Trophoblast cell (in vitro differentiated cells and primary cell): ENCODE results near the gene SHROOM4.
A peak's percentile ranks its signal among the peaks of the same experiment; 100 is the strongest.

Source experiments
- DNase-seq, 2 donors: peaks; one replicate each; pipeline ENCODE4 v3.0.0-alpha.2; 2016
- H2AFZ ChIP-seq: 2 replicates; pipeline ENCODE4 v1.6.1; 2013; ENCODE audit warnings: low read length, moderate library complexity, mild to moderate bottlenecking; ENCODE audit not compliant: insufficient read depth, poor library complexity
- H2AK5ac ChIP-seq: 2 replicates; pipeline ENCODE4 v1.6.1; 2013; ENCODE audit warnings: mild to moderate bottlenecking, low read length
- H2BK120ac ChIP-seq: 2 replicates; pipeline ENCODE4 v1.6.1; 2013; ENCODE audit warnings: low read length, mild to moderate bottlenecking, moderate library complexity; ENCODE audit not compliant: insufficient read depth, poor library complexity
- H2BK12ac ChIP-seq: 2 replicates; pipeline ENCODE4 v1.6.1; 2013; ENCODE audit warnings: mild to moderate bottlenecking, low read length, moderate library complexity
- H2BK5ac ChIP-seq: 2 replicates; pipeline ENCODE4 v1.6.1; 2013; ENCODE audit warnings: low read length, low read depth, moderate library complexity, mild to moderate bottlenecking; ENCODE audit not compliant: poor library complexity
- H3K14ac ChIP-seq: 2 replicates; pipeline ENCODE4 v1.6.1; 2013; ENCODE audit warnings: mild to moderate bottlenecking, low read length
- H3K18ac ChIP-seq: 2 replicates; pipeline ENCODE4 v1.6.1; 2013; ENCODE audit warnings: mild to moderate bottlenecking, low read length
- H3K23ac ChIP-seq: 2 replicates; pipeline ENCODE4 v1.6.1; 2013; ENCODE audit warnings: low read length
- H3K27ac ChIP-seq: 2 replicates; pipeline ENCODE4 v1.5.1; 2013; ENCODE audit warnings: low read depth, mild to moderate bottlenecking, inconsistent platforms, low read length, moderate library complexity
- H3K27me3 ChIP-seq: 2 replicates; pipeline ENCODE4 v1.6.1; 2013; ENCODE audit warnings: inconsistent platforms, mild to moderate bottlenecking, low read length, moderate library complexity; ENCODE audit not compliant: insufficient read depth
- H3K36me3 ChIP-seq, 2 experiments: 1 replicate in 1 of 2; 2 replicates in 1 of 2; pipeline ENCODE4 v1.6.1; 2013; ENCODE audit warnings: low read length in 2 of 2, mild to moderate bottlenecking in 2 of 2, moderate library complexity in 1 of 2; ENCODE audit not compliant: insufficient read depth in 2 of 2, control insufficient read depth in 1 of 2
- H3K4ac ChIP-seq: 2 replicates; pipeline ENCODE4 v1.6.1; 2013; ENCODE audit warnings: low read depth, mild to moderate bottlenecking, low read length, moderate library complexity
- H3K4me1 ChIP-seq, 2 experiments: 1 replicate in 1 of 2; 2 replicates in 1 of 2; pipeline ENCODE4 v1.6.1; 2013; ENCODE audit warnings: low read length in 2 of 2, mild to moderate bottlenecking in 2 of 2, moderate library complexity in 1 of 2; ENCODE audit not compliant: insufficient read depth in 2 of 2, control insufficient read depth in 1 of 2
- H3K4me2 ChIP-seq: 2 replicates; pipeline ENCODE4 v1.6.1; 2013; ENCODE audit warnings: inconsistent platforms, mild to moderate bottlenecking, low read length, moderate library complexity
- H3K4me3 ChIP-seq: 2 replicates; pipeline ENCODE4 v1.5.1; 2013; ENCODE audit warnings: mild to moderate bottlenecking, low read depth, low read length, inconsistent platforms
- H3K79me1 ChIP-seq: one replicate; pipeline ENCODE4 v1.6.1; 2013; ENCODE audit warnings: low read length
- H3K79me2 ChIP-seq: 2 replicates; pipeline ENCODE4 v1.6.1; 2013; ENCODE audit warnings: low read length, mild to moderate bottlenecking; ENCODE audit not compliant: control insufficient read depth, insufficient read depth, poor library complexity
- H3K9ac ChIP-seq: 2 replicates; pipeline ENCODE4 v1.6.1; 2013; ENCODE audit warnings: mild to moderate bottlenecking, low read length
- H3K9me3 ChIP-seq: 2 replicates; pipeline ENCODE4 v1.6.1; 2013; ENCODE audit warnings: low read depth, mild to moderate bottlenecking, control low read depth, inconsistent platforms, low read length; ENCODE audit not compliant: insufficient read depth
- H4K12ac ChIP-seq: 2 replicates; pipeline ENCODE4 v1.6.1; 2013; ENCODE audit warnings: low read depth, mild to moderate bottlenecking, low read length, moderate library complexity
- H4K8ac ChIP-seq: 2 replicates; pipeline ENCODE4 v1.6.1; 2013; ENCODE audit warnings: low read depth, mild to moderate bottlenecking, low read length, moderate library complexity
- H4K91ac ChIP-seq: one replicate; pipeline ENCODE4 v1.6.1; 2013; ENCODE audit warnings: low read depth, mild to moderate bottlenecking, low read length, moderate library complexity
- WGBS: extraction: QIAGEN DNeasy Blood & Tissue Kit; methylation state at CpG from one replicate; pipeline ENCODE4 v1.1.7; 2013; ENCODE audit warnings: missing lambda C conversion rate; ENCODE audit not compliant: insufficient read length, insufficient coverage; ENCODE audit errors: extremely low coverage; 5-methylcytosine and 5-hydroxymethylcytosine counted together

The SHROOM4 gene

GRCh38 chrX:50771382-50771781 is 42.6 kb downstream of the SHROOM4 start:
- Histone ChIP-seq H3K14ac (no peak overlapping the region), H3K79me2 (no peaks in the 10 kb centered on the region), H4K8ac (no peak overlapping the region), H3K79me1 (no peaks in the 10 kb centered on the region), H3K9me3 (no peaks in the 10 kb centered on the region), H4K12ac (no peak overlapping the region), H3K27me3 (no peaks in the 10 kb centered on the region), H2BK120ac (no peak overlapping the region), H2BK5ac (no peak overlapping the region), H3K4me3 (no peak overlapping the region), H3K4me1 (peaks cover 3 to 9% of the 10 kb centered on the region in 2 experiments), H2BK12ac (no peak overlapping the region), H2AFZ (no peak overlapping the region), H3K9ac (no peak overlapping the region), H2AK5ac (no peak overlapping the region), H3K4me2 (no peak overlapping the region), H4K91ac (no peak overlapping the region), H3K23ac (no peak overlapping the region), H3K36me3 (no peaks in the 10 kb centered on the region), H3K18ac (no peak overlapping the region), H3K27ac (no peak overlapping the region), H3K4ac (no peak overlapping the region)
- DNase-seq, result no peak
- WGBS, result no CpG with 5 or more reads among the region's 2 CpGs

GRCh38 chrX:50770702-50771101 is 43.3 kb downstream of the SHROOM4 start:
- H3K9ac ChIP-seq, result no peak overlapping the region

DNA sequence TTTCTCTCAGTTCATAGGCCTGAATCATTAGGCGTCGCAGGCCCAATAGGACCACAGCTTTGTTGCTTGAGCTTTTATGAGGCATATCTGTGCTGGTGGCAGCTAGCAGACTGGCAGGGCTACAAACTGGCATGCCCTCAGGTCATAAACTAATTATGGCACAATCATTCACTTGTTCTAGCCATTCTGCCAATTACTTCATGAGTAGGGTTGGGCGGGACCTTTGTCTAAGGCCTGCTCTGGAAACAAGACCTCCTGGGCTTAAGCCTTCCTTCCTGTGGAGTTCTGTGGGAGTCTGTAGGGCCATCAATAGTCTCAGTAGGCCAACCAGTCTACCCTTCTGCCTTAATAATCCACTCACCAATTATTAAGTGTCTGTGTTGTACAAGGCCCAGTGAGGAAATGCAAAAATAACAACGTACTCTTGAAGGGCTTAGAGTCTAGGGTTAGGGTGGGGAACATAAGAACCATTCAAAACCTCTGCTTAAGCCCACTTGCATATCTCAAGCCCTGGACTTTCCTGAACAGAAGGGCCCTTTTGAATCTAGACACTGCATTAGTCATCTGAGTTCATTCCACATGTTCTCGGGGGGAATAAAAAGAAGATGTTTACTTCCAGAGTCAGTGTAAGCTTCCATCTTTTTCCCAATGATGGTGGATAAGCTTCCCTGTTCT is 44.5 kb downstream of the SHROOM4 start:
- Histone ChIP-seq H4K8ac (no peak overlapping the region), H3K79me1 (no peaks in the 10 kb centered on the region), H2AK5ac (no peak overlapping the region), H3K14ac (no peak overlapping the region), H3K4me1 (peaks cover 2 to 5% of the 10 kb centered on the region in 2 experiments), H3K9me3 (no peaks in the 10 kb centered on the region), H4K91ac (no peak overlapping the region), H3K27ac (no peak overlapping the region), H2BK120ac (no peak overlapping the region), H4K12ac (no peak overlapping the region), H3K79me2 (no peaks in the 10 kb centered on the region), H3K18ac (no peak overlapping the region), H3K23ac (no peak overlapping the region), H2AFZ (no peak overlapping the region), H2BK12ac (no peak overlapping the region), H3K36me3 (no peaks in the 10 kb centered on the region), H2BK5ac (no peak overlapping the region), H3K4me2 (no peak overlapping the region), H3K27me3 (no peaks in the 10 kb centered on the region), H3K4ac (no peak overlapping the region), H3K4me3 (no peak overlapping the region), H3K9ac (no peak overlapping the region)
- no peak for DNase-seq
- WGBS, result no CpG with 5 or more reads among the region's 5 CpGs

More at GRCh38 chrX:50770702-50771101, 43.3 kb downstream of the SHROOM4 start:
- no peaks in the 10 kb centered on the region for H3K9me3 ChIP-seq
- no peak overlapping the region for H3K4me3 ChIP-seq
- no peak overlapping the region for H2AFZ ChIP-seq
- no peak overlapping the region for H2BK120ac ChIP-seq
- H3K36me3 ChIP-seq, result no peaks in the 10 kb centered on the region
- H3K23ac ChIP-seq, result no peak overlapping the region
- no peaks in the 10 kb centered on the region for H3K79me2 ChIP-seq
- no peak overlapping the region for H2BK5ac ChIP-seq
- no peak overlapping the region for H3K27ac ChIP-seq
- WGBS, result no CpG with 5 or more reads among the region's 2 CpGs
- H3K79me1 ChIP-seq, result no peaks in the 10 kb centered on the region
- H4K12ac ChIP-seq, result no peak overlapping the region
- no peak overlapping the region for H3K4ac ChIP-seq
- no peak overlapping the region for H2AK5ac ChIP-seq
- H4K91ac ChIP-seq, result no peak overlapping the region
- no peak overlapping the region for H3K4me2 ChIP-seq
- H3K18ac ChIP-seq, result no peak overlapping the region
- H2BK12ac ChIP-seq, result no peak overlapping the region
- peaks cover 3 to 9% of the 10 kb centered on the region in 2 experiments for H3K4me1 ChIP-seq
- H4K8ac ChIP-seq, result no peak overlapping the region
- DNase-seq, result peak in 1 of 2 donors; percentile 39
- no peaks in the 10 kb centered on the region for H3K27me3 ChIP-seq
- no peak overlapping the region for H3K14ac ChIP-seq

GRCh38 chrX:50768801-50769200 is 45.2 kb downstream of the SHROOM4 start:
- DNase-seq, result no peak
- H3K4me3 ChIP-seq, result no peak overlapping the region
- no peak overlapping the region for H3K27ac ChIP-seq
- H2BK120ac ChIP-seq, result no peak overlapping the region
- no peak overlapping the region for H3K23ac ChIP-seq
- no peak overlapping the region for H2AK5ac ChIP-seq
- H3K4me1 ChIP-seq, result peaks cover 2 to 5% of the 10 kb centered on the region in 2 experiments
- no peak overlapping the region for H3K9ac ChIP-seq
- no peaks in the 10 kb centered on the region for H3K79me2 ChIP-seq
- no peak overlapping the region for H3K4me2 ChIP-seq
- H4K12ac ChIP-seq, result no peak overlapping the region
- no peaks in the 10 kb centered on the region for H3K9me3 ChIP-seq
- no peaks in the 10 kb centered on the region for H3K36me3 ChIP-seq
- no peak overlapping the region for H3K4ac ChIP-seq
- H3K79me1 ChIP-seq, result no peaks in the 10 kb centered on the region
- H3K27me3 ChIP-seq, result no peaks in the 10 kb centered on the region
- no peak overlapping the region for H4K91ac ChIP-seq
- no peak overlapping the region for H2BK12ac ChIP-seq
- no CpG with 5 or more reads among the region's 1 CpG for WGBS
- H2AFZ ChIP-seq, result no peak overlapping the region
- no peak overlapping the region for H4K8ac ChIP-seq
- no peak overlapping the region for H3K14ac ChIP-seq
- H3K18ac ChIP-seq, result no peak overlapping the region
- H2BK5ac ChIP-seq, result no peak overlapping the region
